SHP77 treated with DMSO at 0.1 percent for 48 hours (cell line): Measurements from ENCODE around the gene NEU4.

Experiments
- DNase-seq: peaks from one replicate; lab custom pipeline; 2025; lab: John Stamatoyannopoulos, UW

The NEU4 gene

GRCh38 chr2:241835611-241836010, 26.6 kb downstream of the NEU4 start:
- DNase-seq: no peak

DNA sequence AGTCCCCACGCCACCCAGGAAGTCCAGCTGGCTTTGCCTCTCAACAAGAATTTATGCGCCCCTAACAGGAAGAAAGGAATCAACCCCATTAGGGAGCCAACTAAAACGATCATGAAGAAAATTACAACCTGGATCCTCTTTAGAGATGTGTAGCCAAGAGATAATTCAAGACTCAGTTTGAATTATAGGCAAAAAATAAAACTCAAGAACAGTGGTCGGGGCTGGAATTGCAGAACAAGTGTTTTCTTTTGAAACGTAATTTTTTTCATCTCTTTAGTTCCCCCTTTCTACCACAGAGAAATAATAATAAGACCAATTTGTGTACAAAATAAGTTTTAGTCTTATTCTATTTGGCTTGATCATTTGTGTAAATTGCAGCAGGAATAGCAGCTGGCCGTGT, 27.3 kb downstream of the NEU4 start:
- DNase-seq: no peak

DNA sequence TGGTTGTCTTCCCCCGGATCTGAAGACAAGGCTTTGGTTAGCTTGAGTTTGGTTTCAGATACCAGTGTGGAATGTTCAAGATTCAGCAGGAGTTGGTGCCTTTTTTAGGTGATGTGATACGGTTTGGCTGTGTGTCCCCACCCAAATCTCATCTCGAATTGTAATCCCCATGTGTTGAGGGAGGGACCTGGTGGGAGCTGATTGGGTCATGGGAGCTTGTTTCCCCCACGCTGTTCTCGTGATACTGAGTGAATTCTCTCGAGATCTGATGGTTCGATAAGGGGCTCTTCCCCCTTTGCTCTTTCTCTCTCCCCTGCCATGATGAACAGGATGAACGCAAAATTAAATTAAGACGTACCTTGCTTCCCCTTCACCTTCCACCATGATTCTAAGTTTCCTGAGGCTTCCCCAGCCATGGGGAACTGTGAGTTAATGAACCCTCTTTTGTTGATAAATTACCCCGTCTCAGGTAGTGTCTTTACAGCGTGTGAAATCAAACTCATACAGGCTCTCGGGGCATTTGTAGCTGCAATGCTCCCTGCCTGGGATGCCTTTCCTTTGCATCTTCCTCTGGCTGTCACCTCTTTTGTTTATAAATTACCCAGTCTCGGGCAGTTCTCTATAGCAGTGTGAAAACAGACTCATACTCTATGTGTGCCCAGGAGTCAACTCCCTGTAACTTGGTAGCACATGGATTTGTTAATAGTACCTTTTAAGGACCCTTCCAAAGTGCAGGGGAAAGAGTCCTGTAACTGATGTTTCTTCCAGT, 28.4 kb downstream of the NEU4 start:
- DNase-seq: no peak

GRCh38 chr2:241841181-241842066, 32.4 kb downstream of the NEU4 start:
- no peak for DNase-seq

GRCh38 chr2:241842067-241842415, 33.0 kb downstream of the NEU4 start:
- no peak for DNase-seq

- no peak for DNase-seq
Observed at GRCh38 chr2:241842620-241843211, 33.7 kb downstream of the NEU4 start.

- no peak for DNase-seq
Observed at GRCh38 chr2:241843321-241844065, 34.5 kb downstream of the NEU4 start.

DNA sequence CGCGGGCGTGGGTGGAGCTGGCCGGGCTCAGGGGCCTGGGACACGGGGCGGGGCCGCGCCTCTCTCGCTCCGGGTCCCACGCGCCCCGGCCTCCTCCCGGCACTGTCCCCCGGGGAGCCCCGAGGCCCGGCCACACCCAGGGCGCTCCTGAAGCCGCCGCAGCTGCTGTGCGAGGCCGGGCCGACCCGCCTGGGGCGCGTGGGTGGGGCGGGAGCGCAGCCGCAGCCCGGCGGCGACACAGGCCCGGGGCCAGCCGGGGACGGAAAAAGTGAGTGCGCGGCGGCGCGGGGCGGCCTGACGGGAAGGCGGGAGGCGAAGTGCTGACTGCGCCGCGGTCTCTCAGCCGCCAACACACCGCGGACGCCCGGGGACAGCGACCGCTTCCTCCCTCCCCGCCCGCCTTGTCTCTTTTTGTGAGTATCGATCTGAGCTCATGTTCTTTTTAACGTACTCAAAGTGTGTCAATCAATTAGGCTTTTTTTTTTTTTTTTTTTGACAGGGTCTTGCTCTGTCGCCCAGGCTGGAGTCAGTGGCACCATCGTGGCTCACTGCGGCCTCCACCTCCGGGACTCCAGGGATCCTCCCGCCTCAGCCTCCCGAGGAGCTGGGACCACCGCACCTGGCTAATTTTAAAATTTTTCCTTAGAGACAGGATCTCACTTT, 35.2 kb downstream of the NEU4 start:
- no peak for DNase-seq

DNA sequence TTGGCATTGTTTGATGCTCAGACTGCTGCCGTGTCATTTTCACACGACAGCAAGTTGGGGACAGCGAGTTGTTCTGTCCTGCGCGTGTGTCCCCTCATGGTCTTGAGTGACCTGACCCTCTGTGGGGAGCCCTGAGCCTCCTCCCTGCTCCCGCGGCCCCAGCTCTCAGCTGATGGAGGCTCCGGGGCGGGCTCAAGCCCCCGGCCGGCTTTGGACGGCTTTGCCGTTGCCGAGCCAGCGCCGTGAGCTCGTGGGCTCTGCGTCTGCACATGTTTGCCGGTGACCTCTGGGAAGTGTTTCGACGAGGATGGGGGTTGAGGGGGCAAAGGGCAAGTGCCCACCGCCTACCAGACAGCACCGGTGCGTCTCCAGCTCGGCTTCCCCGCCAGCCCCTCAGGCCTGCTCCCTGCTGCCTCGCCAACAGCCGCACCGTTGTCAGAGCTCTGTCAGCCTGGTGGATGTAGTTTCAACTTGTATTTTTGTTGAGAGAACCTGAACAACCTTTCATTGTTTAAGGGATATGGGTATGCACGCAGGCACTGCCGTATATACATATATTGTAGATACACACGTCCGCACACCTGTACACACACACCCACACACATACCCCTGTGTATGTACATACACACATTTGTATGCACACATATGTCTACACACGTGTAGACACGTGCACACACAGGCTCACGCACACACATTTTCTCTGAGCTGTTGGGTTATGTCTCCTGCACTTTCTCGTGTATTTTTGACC, 36.0 kb downstream of the NEU4 start:
- no peak for DNase-seq

DNA sequence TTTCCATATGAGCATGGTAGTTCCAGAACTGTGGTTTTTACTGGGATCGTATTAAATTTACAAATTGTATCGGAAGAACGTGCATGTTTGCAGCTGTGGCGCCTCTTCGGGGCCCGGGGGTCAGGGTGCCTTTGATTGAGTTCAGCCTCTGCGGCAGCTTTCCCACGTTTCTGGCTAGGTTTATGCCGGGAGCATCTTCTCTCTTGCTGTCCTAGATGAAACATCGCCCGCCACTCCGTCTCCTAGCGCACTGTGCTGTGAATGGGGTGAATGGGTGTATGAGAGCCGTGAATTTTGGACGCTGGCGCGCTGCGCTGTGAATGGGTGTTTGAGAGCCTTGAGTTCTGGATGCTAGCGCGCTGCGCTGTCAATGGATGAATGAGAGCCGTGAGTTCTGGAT, 37.4 kb downstream of the NEU4 start:
- DNase-seq: no peak

- DNase-seq: no peak
Observed at GRCh38 chr2:241848761-241849615, 40.0 kb downstream of the NEU4 start.

DNA sequence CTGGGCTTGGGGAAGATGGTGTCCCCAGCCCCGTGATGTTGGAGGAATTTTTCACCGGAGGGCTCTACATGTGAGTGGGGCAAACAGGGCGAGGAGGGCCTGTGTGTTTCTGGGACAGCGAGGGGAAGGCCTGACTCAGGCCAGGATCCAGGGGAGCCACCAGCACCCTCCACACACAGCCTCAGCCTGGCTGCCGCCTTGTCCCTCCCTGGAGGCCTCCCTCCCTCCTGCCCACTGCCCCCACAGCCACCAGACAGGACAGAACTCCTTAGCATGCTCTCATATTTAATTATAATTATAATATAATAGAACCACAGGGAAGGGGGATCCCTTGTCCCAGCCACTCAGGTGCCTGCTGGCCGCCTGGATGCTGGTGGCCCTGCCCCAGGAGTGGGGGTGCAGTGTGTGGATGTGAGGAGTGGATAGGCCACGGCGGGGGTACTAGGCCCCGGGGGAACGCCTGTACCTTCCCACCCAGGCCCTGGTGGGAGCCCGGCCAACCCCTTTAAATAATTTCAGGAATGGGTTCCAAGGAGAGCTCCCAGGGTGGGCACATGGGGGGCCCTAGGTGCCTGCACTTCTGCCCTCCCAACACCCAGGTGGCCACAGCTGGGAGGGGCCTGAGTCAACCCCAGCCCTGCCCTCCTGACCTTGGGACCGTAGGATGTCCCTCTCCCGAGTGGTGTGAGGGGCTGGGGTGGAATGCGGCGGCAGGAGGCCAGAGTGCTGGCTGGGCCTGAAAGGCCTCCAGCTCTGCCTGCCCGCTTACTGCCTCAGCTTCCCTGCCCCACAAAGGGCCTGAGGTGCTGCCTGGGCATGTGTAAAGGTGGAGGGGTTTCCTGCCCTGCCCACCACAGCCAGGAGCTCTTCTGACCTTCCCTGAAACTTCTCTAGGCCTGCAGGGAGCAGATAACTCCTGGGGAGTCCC, 40.9 kb downstream of the NEU4 start:
- DNase-seq: no peak

- no peak for DNase-seq
Observed at GRCh38 chr2:241850544-241851324, 41.7 kb downstream of the NEU4 start.

- DNase-seq: no peak
Observed at GRCh38 chr2:241851325-241852115, 42.5 kb downstream of the NEU4 start.

GRCh38 chr2:241852116-241852980, 43.4 kb downstream of the NEU4 start:
- no peak for DNase-seq

DNA sequence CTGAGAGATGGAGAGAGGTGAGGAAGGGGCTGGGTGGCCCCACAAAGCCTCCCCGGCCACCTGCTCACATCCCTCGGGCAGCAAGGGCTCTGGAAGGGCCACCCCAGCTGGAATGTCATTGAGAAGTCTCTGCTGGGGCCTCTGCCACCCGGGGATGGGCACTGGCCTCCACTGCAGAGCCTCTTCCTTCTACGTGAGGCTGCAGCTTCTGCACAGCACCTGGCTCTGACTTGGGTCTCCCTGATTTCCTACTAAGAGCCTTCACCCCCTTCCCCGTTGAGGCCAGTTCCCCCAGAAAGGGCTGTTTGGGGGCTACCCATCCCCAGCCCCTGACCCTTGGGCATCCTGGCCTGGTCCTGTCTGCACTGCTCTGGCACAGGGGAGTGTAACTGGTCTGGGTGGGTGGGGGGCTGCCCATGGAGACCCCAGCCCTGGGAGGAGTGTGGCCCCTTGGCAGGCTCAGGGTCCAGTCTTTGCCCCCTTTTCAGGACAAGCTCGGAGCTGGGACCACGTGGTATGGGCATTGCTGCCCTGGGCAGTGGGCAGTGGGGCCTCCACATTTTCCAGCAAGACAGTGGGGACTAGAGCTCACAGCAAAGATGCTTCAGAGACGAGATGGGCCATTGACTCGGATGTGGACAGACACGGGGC, 44.1 kb downstream of the NEU4 start:
- no peak for DNase-seq
